B cell (primary cell): ENCODE results near the gene RNF187.

Experiments
- CTCF ChIP-seq: fragments of 200-600 bp; IDR thresholded peaks from one replicate; pipeline ENCODE4 v1.8.0; 2022; ENCODE audit warnings: antibody characterized with exemption, mild to moderate bottlenecking
- EZH2 ChIP-seq: IDR thresholded peaks from 2 replicates; pipeline ENCODE4 v1.6.1; 2012; ENCODE audit warnings: borderline replicate concordance, low read depth, mild to moderate bottlenecking, moderate library complexity, low read length; ENCODE audit not compliant: insufficient read depth, poor library complexity, severe bottlenecking

- TF ChIP-seq CTCF (no peak), EZH2 (no peak)
Measured at GRCh38 chr1:228496494-228496893, 9.3 kb downstream of the RNF187 start.
